Measurements from ENCODE around the gene AMY2A. TPM values are rescaled to one million over a fixed set of nuclear protein-coding genes. Genes with fewer than 3 reads are reported as not detected.
"Not testable (repeated sequence)": the region's sequence is repeated elsewhere in the genome, so short reads cannot be mapped to it uniquely, and the experiment has no call there.

Gene AMY2A
- total RNA-seq (2014; rRNA removed; shearing (Covaris generic)) = not detected in 2 replicates
- not detected in 2 replicates for polyA plus RNA-seq (2015; cell fraction: cytosol; rRNA removed)
- polyA plus RNA-seq (2015; cell fraction: nucleus; rRNA removed) = not detected in 2 replicates

DNA sequence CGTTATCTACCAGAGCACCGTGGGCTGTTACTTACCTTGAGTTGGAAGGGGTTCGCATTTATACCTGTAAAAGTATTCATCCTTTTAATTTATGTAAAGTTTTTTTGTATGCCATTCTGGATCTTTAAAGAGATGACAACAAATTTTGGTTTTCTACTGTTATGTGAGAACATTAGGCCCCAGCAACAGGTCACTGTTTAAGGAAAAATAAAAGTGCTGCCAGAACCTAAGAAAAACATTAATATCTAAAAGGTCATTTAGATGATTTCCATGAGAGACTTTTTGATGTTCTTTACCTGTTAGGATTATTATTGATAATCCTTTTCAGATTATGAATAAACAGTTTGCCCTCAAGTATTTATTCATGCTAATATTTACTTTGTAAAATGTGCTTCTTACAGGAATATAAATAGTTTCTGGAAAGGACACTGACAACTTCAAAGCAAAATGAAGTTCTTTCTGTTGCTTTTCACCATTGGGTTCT, at the start of gene AMY2A:
AMY2A (plus strand) TSS at position 434 of the 484 bp plus-strand sequence; CDS start at position 448, 14 bp downstream.
- in situ Hi-C loops (cut with HindIII; ENCODE audit: low pct_unique_long_range_greater_than_20kb, low sequenced_read_pairs); DNase-seq (ENCODE audit: low read depth, low spot score): not testable (repeated sequence)

GRCh38 chr1:103569493-103569892, 47.7 kb upstream of the AMY2A start:
- in situ Hi-C loops (cut with HindIII; ENCODE audit: low pct_unique_long_range_greater_than_20kb, low sequenced_read_pairs) = no loop called here

GRCh38 chr1:103571289-103571688, 45.9 kb upstream of the AMY2A start, which contains the start of gene AMY2B:
AMY2B (plus strand) TSS chr1:103571589; CDS start chr1:103571603, 14 bp downstream.
- DNase-seq (ENCODE audit: low read depth, low spot score); in situ Hi-C loops (cut with HindIII; ENCODE audit: low pct_unique_long_range_greater_than_20kb, low sequenced_read_pairs): not testable (repeated sequence)

More at GRCh38 chr1:103569493-103569892, 47.7 kb upstream of the AMY2A start:
- DNase-seq (ENCODE audit: low read depth, low spot score) = no peak

DNA sequence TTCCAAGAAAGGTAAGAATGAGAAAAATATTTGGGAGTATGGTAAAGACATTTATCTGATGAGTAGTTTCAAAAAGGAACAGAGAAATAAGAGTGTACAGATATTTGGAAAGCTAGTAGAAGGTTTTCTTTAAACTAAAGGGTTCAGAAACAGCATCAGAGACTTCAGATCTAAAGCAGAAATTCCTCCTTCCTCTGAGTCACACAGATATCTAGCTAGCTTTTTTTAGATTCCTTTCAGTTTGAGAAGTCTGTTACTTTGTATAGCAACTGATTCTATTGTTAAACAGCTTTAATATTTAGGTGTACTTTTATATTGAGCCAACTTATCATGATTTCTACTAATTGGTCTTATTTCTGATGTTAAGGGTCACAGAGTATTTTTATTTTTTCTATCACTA, 41.2 kb upstream of the AMY2A start:
- in situ Hi-C loops (cut with HindIII; ENCODE audit: low pct_unique_long_range_greater_than_20kb, low sequenced_read_pairs) = no loop called here
- no peak for DNase-seq (ENCODE audit: low read depth, low spot score)

- DNase-seq (ENCODE audit: low read depth, low spot score); in situ Hi-C loops (cut with HindIII; ENCODE audit: low pct_unique_long_range_greater_than_20kb, low sequenced_read_pairs): not testable (repeated sequence)
These were observed 40.4 kb upstream of the AMY2A start for GRCh38 chr1:103576784-103577183.

DNA sequence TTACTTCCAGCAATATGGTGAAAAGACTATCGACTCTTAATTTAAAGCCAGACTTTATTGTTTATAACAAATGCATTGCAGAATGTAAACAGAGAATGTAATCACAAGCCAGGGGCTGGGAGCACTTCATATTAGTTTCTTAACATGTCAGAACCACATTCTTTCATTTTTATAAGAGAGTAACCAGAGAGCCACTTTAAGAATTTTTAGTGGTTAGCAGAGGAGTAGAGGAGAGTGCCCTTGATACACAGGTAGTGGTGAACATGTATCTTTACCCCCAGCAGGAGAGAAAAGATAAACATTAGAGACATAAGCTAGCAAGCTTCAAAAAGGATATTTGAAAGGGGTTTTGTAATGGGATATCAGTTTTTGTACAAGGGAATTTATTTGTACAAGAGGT, 34.8 kb upstream of the AMY2A start:
- in situ Hi-C loops (cut with HindIII; ENCODE audit: low pct_unique_long_range_greater_than_20kb, low sequenced_read_pairs) = no loop called here
- DNase-seq (ENCODE audit: low read depth, low spot score) = no peak

GRCh38 chr1:103583887-103584286, 33.3 kb upstream of the AMY2A start:
- in situ Hi-C loops (cut with HindIII; ENCODE audit: low pct_unique_long_range_greater_than_20kb, low sequenced_read_pairs) = no loop called here
- no peak for DNase-seq (ENCODE audit: low read depth, low spot score)

GRCh38 chr1:103584537-103584936, 32.7 kb upstream of the AMY2A start:
- DNase-seq (ENCODE audit: low read depth, low spot score) = no peak
- in situ Hi-C loops (cut with HindIII; ENCODE audit: low pct_unique_long_range_greater_than_20kb, low sequenced_read_pairs) = no loop called here

GRCh38 chr1:103602740-103603139, 14.5 kb upstream of the AMY2A start:
- in situ Hi-C loops (cut with HindIII; ENCODE audit: low pct_unique_long_range_greater_than_20kb, low sequenced_read_pairs); DNase-seq (ENCODE audit: low read depth, low spot score): not testable (repeated sequence)

- DNase-seq (ENCODE audit: low read depth, low spot score) = no peak
- in situ Hi-C loops (cut with HindIII; ENCODE audit: low pct_unique_long_range_greater_than_20kb, low sequenced_read_pairs) = no loop called here
These were observed 865 bp upstream of the AMY2A start for GRCh38 chr1:103616362-103616761.

DNA sequence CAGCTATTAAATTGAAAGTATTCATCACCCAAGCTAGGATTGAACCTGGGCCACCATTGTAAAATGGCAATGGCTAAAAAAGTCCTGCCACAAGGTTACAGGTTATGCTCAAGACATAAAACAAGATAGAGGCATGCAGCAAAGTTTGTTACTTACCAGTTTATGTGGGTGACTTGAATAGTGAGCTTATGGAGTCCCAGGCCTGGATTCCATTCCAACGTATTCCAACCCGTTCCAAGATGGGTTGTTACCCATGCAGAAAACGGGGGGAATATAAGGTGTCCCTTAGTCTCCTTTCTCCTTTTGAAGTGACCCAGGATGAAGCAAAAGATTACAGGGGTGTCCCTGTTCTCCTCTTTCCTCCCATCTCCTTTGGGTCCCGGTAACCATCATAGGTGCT, 10.2 kb downstream of the AMY2A start:
- in situ Hi-C loops (cut with HindIII; ENCODE audit: low pct_unique_long_range_greater_than_20kb, low sequenced_read_pairs); DNase-seq (ENCODE audit: low read depth, low spot score): not testable (repeated sequence)

- in situ Hi-C loops (cut with HindIII; ENCODE audit: low pct_unique_long_range_greater_than_20kb, low sequenced_read_pairs); DNase-seq (ENCODE audit: low read depth, low spot score): not testable (repeated sequence)
These were observed 24.0 kb downstream of the AMY2A start for GRCh38 chr1:103641194-103641593.

DNA sequence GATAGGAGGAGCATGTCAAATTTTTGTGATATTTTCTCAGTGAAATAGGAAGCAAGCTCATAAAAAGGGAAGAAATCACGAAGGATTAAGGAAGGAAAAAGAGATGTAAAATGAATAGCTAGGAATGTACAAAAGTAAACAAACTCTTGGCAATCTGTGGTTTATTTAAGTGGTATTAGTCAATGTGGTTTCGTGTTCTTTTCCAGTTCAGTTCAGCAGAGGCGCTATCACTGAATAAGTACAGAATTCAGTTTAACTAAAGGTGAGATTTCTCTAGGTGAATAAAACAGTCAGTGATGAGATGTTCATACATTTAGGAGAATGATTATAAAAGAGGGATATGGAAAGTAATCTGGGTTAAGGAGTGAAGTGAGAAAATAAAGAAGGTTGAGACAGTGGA, 26.7 kb downstream of the AMY2A start:
- DNase-seq (ENCODE audit: low read depth, low spot score); in situ Hi-C loops (cut with HindIII; ENCODE audit: low pct_unique_long_range_greater_than_20kb, low sequenced_read_pairs): not testable (repeated sequence)

GRCh38 chr1:103650305-103650704, 33.1 kb downstream of the AMY2A start:
- in situ Hi-C loops (cut with HindIII; ENCODE audit: low pct_unique_long_range_greater_than_20kb, low sequenced_read_pairs) = not testable (repeated sequence)

GRCh38 chr1:103650889-103651288, 33.7 kb downstream of the AMY2A start:
- DNase-seq (ENCODE audit: low read depth, low spot score); in situ Hi-C loops (cut with HindIII; ENCODE audit: low pct_unique_long_range_greater_than_20kb, low sequenced_read_pairs): not testable (repeated sequence)

More at GRCh38 chr1:103650305-103650704, 33.1 kb downstream of the AMY2A start:
- not testable (repeated sequence) for DNase-seq (ENCODE audit: low read depth, low spot score)

GRCh38 chr1:103654133-103654532, 36.9 kb downstream of the AMY2A start:
- DNase-seq (ENCODE audit: low read depth, low spot score); in situ Hi-C loops (cut with HindIII; ENCODE audit: low pct_unique_long_range_greater_than_20kb, low sequenced_read_pairs): not testable (repeated sequence)

DNA sequence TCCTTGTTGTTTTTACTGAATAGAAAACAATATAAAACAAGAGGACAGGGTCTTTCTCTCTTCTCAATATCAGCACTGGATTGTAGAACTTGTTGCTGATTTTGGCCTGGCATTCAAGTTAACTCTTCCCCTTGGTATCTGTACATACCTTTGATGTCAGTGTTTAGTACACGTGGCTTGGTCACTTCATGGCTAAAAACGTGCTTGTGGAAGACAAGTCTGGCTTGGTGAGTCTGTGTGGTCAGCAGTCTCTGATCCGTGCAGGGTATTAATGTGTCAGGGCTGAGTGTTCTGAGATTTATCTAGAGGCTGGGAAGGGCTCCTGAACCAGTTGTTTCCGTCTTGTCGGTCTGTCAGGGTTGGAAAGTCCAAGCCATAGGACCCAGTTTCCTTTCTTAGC, 38.2 kb downstream of the AMY2A start, which contains the start of gene AMY1A:
AMY1A (plus strand) TSS at position 301 of the 400 bp plus-strand sequence. CDS start 571 bp downstream, outside the sequence.
- DNase-seq (ENCODE audit: low read depth, low spot score); in situ Hi-C loops (cut with HindIII; ENCODE audit: low pct_unique_long_range_greater_than_20kb, low sequenced_read_pairs): not testable (repeated sequence)

All from SK-MEL-5 (cell line).